GM19455 (cell line): ENCODE measurements around the gene CDKN1B.
"Not testable (repeated sequence)": the region's sequence is repeated elsewhere in the genome, so short reads cannot be mapped to it uniquely, and the experiment has no call there.

ENCODE experiments used
- ATAC-seq: cut with Tn5 transposase; IDR thresholded peaks from one replicate; pipeline ENCODE4 v1.9.1; 2021; ENCODE audit not compliant: unreplicated experiment

CDKN1B gene

DNA sequence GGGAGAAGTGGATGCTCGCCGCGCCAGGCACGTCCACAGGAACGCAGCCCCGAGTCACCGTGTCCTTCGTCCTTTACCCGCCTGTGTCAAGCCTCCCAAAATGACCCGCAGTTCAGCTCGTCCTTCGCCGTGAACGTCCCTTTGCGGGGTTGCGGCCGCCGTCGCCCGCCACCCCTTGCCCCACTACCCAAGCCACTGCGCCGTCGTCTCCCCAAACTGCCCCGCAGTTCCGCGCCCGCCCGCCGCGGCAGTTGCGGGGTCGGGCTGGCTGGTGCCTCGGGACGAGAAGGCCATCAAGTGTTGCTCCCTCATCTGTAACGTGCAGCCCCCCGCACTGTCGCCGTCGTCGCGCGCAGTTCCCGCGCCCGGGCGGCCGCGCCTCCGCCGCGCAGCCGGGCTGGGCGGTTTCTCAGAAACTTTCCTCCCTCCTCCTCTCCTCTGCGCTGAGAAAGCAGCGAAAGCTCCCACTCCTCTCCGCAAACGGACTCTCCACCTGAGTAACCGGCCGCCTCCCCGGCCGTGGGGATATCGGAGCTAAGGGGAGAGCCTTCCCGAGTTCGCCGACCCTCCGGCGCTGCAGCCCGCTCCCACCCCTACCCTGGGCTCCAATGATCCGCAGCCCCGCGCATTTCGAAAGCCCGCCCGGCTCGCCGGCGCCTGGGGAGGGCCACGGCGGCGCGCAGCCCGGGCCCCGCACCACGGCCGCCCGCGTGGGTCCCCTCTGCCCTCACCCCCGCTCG lies 6.7 kb downstream of the CDKN1B start:
- ATAC-seq = no peak

DNA sequence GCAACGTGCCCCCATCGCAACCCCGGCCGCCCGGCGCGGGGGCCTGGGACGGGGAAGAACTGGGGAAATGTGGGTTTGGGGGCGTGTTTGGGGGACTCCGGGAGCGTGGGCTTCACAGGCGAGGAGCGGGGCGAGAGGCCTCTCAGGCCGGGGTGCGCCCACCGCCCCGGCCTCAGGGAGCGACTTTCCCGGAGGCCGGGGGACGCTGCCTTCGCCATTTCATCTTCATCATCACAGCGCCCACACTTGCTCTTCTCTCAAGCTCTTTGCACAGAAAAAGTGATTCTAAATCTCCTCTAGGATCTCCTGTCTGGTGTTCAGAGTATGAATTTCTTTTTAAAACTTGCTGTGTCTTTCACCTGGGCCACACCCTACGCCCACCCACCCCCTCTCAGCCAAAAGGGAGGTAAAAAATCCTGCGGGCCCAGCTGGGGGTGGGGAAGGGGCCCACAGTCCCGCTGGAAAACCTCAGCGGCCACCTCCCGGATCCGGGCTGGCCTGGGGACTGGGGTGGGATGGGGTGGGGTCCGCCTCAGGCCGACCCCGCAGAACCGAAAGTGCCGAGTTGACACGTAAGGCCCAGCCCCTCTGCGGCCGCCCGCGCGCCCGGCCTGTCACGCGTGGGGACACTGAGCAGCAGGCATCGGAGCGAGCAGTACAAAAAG lies 7.4 kb downstream of the CDKN1B start:
- ATAC-seq = peak; percentile 2

DNA sequence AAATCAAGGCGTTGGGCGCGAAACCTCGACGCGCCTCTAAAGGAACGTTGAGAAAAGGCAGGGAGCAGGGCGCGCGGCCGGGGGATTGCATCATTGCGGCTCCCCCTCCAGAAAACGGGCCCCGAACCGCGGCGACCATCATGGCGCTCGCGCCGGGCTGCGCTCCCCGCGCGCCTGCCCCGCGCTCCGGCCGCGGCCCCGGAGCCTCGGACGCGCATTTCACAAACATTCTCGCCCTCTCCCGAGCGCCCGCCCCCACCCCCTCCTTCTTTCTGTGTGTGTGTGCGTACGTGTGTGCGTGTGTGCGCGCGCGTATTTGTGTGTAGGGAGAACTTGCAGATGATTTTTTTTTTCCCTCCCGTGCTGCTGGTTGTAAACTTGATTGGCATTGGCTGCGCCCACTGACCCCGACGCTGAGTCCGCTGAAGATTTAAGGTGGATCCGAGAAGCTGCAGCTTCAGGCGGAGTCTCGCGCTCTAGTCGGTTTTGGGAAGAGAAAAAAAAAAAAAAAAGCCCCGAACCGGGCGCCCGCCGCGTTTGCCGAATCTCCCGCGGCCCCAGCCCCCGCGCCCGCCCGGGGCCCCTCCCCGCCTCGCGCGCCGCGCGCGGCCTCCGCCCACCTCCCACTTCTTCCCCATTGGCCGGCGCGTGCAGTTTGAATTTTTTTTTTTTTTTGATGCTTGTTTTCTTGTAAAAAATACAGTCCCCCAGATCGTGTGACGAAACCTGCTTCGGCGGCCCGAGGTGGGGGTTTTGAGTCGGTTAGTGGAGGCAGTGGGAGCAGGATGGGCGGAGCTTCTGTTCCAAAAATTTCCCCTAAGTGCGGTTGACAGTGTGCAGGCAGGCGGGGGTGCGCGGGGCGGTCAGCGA lies 8.2 kb downstream of the CDKN1B start:
- ATAC-seq = peak; percentile 50

DNA sequence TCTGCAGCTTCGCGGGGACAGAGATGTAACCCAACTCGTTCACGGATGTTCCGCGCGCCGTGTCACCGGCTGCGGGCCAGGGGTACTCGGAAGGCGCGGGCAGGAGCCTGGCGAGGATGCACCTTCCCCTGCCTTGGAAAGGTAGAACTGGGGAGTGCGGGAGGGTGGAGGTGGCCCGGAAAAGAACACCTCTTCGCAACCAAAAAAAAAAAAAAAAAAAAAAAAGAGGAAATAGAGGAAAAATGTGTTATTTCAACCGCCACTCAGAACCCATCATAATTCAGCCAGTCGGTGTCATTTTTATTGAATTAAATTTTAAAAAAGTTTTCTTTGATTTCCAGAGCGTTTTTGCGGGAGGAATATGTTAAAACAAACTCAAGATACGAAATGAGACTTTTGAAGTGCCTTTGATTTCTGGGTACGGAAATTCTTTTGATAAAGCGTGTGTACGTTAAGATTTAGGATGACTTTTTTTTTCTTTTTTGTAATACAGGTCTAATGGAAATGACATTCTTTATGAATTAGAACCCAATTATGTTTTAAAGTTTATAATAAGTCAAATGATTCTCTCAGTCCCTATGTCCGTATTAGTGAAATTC lies 8.9 kb downstream of the CDKN1B start:
- ATAC-seq = no peak

- ATAC-seq = no peak
Measured at GRCh38 chr12:12726555-12727093, 9.5 kb downstream of the CDKN1B start.

- ATAC-seq = no peak
Measured at GRCh38 chr12:12731178-12731577, 14.0 kb downstream of the CDKN1B start.

DNA sequence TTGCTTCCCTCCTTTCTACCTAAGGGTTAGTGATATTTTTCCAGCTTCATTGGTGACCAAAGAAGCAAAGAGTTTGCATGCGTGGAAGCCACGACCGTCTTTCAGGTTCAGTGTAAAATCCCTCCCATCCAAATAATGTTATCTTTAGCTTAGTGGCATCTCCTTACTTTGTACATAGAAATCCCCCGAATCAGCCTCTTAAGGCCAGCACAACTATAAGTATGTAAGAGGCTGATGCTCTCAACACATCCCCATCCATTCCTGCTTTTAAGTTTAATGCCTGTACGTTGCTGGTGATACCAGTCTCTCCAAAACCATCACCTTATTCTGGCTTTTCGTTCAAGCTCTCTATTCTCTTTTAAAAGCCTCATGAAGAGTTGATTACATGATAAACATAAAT lies 14.6 kb downstream of the CDKN1B start:
- no peak for ATAC-seq

- ATAC-seq = no peak
Measured at GRCh38 chr12:12733118-12733517, 15.9 kb downstream of the CDKN1B start.

DNA sequence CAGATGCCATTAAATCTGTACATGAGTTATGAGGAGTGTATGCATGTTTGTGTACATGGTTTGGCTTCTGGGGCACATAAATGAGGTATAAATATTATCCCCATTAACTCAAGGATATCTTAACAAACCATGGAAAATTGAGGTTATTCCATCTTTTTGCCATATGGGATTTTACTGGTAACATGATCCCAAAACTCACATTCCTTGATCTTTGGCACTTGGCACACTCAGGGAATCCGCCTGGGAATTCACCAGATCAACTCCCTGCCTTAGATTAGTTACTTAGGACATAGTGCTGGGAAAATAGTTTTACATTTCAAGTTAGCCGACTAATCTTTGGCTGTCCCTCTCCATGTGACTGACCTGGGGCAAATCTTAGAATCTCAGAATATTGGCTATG lies 16.9 kb downstream of the CDKN1B start:
- no peak for ATAC-seq

DNA sequence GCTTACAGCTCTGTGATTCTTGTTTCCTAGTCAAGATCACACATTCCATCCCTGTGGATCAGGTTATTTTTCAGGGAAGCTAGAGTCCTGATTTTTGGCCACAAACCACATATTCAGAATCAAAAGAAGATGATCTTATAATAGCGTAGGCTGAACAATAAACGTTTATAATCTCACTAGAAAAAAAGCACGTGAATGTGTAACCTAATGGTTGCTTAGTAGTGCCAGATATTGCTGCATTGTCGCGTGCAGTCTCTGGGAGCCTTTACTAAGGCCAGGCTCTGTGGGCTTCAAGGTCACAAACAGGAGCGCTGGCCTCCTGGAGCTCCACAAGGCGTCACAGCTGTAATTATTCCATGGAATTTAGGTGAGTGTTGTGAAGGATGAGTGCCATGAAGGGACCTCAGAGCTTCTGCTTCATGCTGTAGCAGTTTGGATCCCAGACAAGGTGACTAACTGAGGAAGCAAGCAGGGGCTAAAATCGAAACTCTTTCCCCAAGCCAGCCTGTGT lies 17.4 kb downstream of the CDKN1B start:
- no peak for ATAC-seq

- ATAC-seq = no peak
Measured at GRCh38 chr12:12735301-12735700, 18.1 kb downstream of the CDKN1B start.

- ATAC-seq = peak; percentile 80
Measured at GRCh38 chr12:12736759-12737676, 19.9 kb downstream of the CDKN1B start.

GRCh38 chr12:12738152-12738551 lies 21.0 kb downstream of the CDKN1B start:
- ATAC-seq = not testable (repeated sequence)

GRCh38 chr12:12741660-12742059 lies 24.5 kb downstream of the CDKN1B start:
- no peak for ATAC-seq

DNA sequence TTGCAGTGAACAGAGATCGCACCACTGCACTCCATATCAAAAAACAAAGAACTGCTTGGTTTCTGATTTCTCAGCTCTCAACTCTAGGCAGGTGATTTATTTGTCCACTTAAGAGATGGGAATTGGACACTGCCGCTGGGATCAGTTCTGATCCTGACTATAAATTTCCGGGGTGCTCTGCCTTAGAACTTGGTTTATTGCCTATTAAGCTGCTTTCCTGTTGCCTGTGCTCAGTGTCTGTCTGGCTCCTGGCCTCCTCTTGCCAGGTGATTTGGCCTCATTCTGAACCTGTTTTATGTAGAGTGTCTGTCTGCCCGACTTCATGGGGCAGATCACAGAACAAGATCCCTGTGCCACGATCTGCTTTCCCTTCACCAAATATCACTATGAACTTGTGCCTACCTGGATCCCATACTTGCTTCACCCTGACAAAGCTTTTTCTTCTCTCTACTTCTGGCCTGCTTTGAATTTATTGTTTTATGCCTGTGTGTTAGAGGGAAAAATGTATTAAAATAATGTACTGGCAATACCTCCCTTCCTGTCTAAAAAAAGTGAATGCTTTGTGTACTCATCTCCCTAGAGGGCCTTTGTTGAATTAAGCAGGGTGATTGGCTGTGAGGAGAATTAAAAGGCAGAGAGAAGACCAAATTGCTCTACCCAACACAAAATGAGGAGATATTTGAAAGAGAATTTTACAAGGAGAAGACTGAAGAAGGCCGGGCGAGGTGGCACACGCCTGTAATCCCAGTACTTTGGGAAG lies 27.6 kb downstream of the CDKN1B start:
- ATAC-seq = no peak

GRCh38 chr12:12745576-12746211 lies 28.5 kb downstream of the CDKN1B start:
- no peak for ATAC-seq

DNA sequence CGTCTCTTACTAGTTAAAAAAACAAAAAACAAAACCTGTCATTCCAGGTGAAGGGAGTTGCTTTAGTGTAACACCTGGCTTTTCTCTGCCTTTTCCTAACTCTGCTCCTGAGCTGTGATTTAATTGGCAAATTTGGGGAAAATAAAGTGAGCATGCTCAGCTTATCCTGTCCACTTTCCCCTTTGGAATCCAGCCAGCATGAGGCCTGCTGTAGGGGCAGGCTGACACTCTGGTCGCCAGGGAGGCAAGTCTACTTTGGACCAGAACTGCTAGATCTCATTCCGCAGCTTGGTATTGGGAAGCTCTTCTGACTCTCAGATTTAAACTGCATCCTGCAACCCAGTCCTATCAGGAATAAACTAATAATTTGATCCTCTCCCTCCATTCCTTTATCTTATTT lies 30.1 kb downstream of the CDKN1B start:
- ATAC-seq = no peak

GRCh38 chr12:12748044-12748443 lies 30.9 kb downstream of the CDKN1B start:
- no peak for ATAC-seq

DNA sequence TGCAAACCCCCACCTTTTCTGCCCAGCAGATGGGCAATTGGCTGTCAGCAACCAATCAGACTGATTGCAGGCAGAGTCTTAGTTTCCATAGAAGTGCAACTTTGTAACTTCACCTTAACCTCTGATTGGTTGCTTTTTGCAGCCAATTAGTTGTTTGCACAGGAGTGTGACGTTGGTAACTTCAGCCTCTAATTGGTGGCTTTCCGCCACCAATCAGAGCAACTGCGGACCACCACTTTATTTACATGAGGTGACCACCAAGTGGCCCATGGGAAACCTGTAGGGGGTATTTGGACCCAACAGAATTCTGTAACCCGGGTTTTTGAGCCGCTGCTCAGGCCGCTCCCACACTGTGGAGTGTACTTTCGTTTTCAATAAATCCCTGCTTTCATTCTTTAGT lies 32.3 kb downstream of the CDKN1B start:
- ATAC-seq = no peak
